ENCODE measurements around the gene CTR9. TPM values are rescaled to one million over a fixed set of nuclear protein-coding genes. Genes with fewer than 3 reads are reported as not detected.
A peak's percentile ranks its signal among the peaks of the same experiment; 100 is the strongest.

The CTR9 gene
- total RNA-seq, 1 donor from 2014 or later, result 39.8 TPM

DNA sequence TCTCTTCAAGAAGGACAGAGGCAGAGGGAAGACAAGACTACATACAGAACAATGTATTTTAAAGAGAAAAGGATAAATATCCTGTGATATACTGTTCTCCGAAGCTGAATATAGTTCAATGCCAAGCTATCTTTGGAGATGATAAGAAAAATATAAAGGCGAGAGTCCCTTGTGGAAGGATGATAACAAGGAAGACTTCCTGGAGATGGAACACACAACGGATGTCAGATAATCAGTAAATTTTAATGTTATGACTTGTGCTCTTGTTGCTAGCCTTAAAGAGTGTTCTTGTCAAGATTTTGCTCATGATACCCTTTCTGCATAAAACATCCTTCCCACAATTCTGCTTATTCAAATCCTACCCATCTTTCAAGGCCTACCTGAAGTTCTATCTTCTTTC is 6.8 kb upstream of the CTR9 start:
- Mint-ChIP-seq H3K27me3 (ENCODE audit: low read depth) (no peaks in the 10 kb centered on the region), H3K4me3 (no peak overlapping the region), H3K4me1 (no peaks in the 10 kb centered on the region), H3K9me3 (no peaks in the 10 kb centered on the region), H3K36me3 (ENCODE audit: low read depth) (no peaks in the 10 kb centered on the region), H3K27ac (ENCODE audit: unreplicated experiment) (no peak overlapping the region)
- TF ChIP-seq, protein P1, sequence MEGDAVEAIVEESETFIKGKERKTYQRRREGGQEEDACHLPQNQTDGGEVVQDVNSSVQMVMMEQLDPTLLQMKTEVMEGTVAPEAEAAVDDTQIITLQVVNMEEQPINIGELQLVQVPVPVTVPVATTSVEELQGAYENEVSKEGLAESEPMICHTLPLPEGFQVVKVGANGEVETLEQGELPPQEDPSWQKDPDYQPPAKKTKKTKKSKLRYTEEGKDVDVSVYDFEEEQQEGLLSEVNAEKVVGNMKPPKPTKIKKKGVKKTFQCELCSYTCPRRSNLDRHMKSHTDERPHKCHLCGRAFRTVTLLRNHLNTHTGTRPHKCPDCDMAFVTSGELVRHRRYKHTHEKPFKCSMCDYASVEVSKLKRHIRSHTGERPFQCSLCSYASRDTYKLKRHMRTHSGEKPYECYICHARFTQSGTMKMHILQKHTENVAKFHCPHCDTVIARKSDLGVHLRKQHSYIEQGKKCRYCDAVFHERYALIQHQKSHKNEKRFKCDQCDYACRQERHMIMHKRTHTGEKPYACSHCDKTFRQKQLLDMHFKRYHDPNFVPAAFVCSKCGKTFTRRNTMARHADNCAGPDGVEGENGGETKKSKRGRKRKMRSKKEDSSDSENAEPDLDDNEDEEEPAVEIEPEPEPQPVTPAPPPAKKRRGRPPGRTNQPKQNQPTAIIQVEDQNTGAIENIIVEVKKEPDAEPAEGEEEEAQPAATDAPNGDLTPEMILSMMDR (conservative IDR thresholded peaks at IDR 0.05), result no peak
- DNase-seq (ENCODE audit: low read depth, low spot score), result no peak

DNA sequence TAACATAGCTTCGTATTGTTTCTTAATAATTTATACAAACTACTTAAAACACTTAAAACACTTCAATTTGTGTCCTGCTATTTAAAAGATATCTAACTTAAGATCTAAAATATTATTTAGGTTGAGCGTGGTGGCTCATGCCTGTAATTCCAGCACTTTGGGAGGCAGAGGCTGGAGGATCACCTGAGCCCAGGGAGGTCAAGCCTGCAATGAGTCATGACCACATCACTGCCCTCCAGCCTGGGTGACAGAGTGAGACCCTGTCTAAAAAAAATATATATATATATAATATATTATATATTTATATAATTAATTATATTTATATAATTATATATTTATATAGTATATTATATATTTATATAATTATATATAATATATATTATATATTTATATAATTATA is 4.2 kb upstream of the CTR9 start:
- H3K9me3 Mint-ChIP-seq, result no peaks in the 10 kb centered on the region
- H3K27ac Mint-ChIP-seq (ENCODE audit: unreplicated experiment), result no peak overlapping the region
- TF ChIP-seq, protein P1 (conservative IDR thresholded peaks at IDR 0.05), result no peak
- no peaks in the 10 kb centered on the region for H3K36me3 Mint-ChIP-seq (ENCODE audit: low read depth)
- H3K4me1 Mint-ChIP-seq, result peaks cover 8% of the 10 kb centered on the region
- H3K4me3 Mint-ChIP-seq, result no peak overlapping the region
- no peak for DNase-seq (ENCODE audit: low read depth, low spot score)
- no peaks in the 10 kb centered on the region for H3K27me3 Mint-ChIP-seq (ENCODE audit: low read depth)

DNA sequence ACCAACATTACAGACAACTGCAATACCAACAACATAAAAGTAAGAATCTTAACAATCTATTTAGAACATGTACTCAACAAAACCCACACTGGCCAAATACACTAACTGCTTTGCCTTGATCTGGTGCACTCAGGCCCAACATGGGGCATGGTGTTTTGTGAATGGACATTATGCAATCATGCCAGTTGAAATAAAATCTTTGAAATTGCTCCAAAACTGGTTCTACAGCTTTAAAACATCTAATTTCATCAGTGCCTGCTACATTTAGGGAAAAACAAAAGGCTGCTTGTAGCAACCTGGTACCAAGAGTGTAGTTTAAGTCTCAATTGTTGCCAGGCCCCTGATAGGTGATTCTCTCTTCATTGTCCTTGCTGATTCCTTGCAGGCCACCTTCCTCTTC is 3.3 kb upstream of the CTR9 start:
- no peaks in the 10 kb centered on the region for H3K27me3 Mint-ChIP-seq (ENCODE audit: low read depth)
- H3K9me3 Mint-ChIP-seq, result no peaks in the 10 kb centered on the region
- H3K36me3 Mint-ChIP-seq (ENCODE audit: low read depth), result no peaks in the 10 kb centered on the region
- H3K4me1 Mint-ChIP-seq, result peaks cover 13% of the 10 kb centered on the region
- TF ChIP-seq, protein P1 (conservative IDR thresholded peaks at IDR 0.05), result no peak
- no peak overlapping the region for H3K27ac Mint-ChIP-seq (ENCODE audit: unreplicated experiment)
- no peak overlapping the region for H3K4me3 Mint-ChIP-seq
- DNase-seq (ENCODE audit: low read depth, low spot score), result no peak

DNA sequence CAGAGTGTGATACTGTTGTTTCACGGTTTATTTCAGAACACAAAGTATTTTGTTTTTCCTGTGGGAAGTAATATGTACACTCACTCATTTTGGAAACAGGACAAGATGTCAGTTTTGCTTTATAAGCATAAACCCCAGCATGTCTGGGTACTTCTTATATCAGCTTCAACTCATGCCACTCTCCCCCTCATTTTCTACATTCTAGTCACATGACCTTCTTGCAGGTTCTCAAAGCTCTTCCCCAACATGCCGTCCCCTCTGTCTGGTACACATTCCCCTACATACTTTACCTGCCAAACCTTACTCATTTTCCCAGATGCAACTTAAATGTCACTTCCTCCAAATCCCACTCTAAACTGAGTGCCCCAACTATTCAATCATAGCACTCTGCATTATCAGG is 1.6 kb upstream of the CTR9 start:
- DNase-seq (ENCODE audit: low read depth, low spot score), result no peak
- peaks cover 13% of the 10 kb centered on the region for H3K4me1 Mint-ChIP-seq
- H3K4me3 Mint-ChIP-seq, result peak overlapping the region; percentile 33
- H3K9me3 Mint-ChIP-seq, result no peaks in the 10 kb centered on the region
- TF ChIP-seq, protein P1 (conservative IDR thresholded peaks at IDR 0.05), result no peak
- no peaks in the 10 kb centered on the region for H3K36me3 Mint-ChIP-seq (ENCODE audit: low read depth)
- no peak overlapping the region for H3K27ac Mint-ChIP-seq (ENCODE audit: unreplicated experiment)
- no peaks in the 10 kb centered on the region for H3K27me3 Mint-ChIP-seq (ENCODE audit: low read depth)

DNA sequence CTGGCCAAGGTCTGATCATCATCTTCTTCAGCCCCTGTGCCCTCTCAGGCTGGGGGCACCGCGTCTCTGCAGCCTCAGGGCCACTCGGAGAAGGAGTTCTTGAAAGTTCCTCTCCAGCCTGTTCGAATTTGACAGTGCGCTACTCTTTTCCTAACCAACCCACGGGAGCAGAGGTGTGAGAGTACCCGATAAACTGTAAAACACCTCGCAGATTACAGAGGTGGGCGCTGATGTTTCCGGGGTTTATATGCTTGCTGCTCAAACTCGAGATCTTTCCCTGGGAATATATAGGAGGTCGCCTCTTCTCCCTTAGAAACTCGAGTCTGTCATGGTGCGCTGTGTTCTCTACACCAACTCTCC is 515 bp downstream of the CTR9 start:
- no peak for DNase-seq (ENCODE audit: low read depth, low spot score)
- H3K9me3 Mint-ChIP-seq, result no peaks in the 10 kb centered on the region
- H3K4me3 Mint-ChIP-seq, result peak overlapping the region; percentile 99
- H3K27me3 Mint-ChIP-seq (ENCODE audit: low read depth), result no peaks in the 10 kb centered on the region
- no peaks in the 10 kb centered on the region for H3K36me3 Mint-ChIP-seq (ENCODE audit: low read depth)
- TF ChIP-seq, protein P1 (conservative IDR thresholded peaks at IDR 0.05), result no peak
- H3K4me1 Mint-ChIP-seq, result peaks cover 13% of the 10 kb centered on the region
- H3K27ac Mint-ChIP-seq (ENCODE audit: unreplicated experiment), result peak overlapping the region; percentile 89

DNA sequence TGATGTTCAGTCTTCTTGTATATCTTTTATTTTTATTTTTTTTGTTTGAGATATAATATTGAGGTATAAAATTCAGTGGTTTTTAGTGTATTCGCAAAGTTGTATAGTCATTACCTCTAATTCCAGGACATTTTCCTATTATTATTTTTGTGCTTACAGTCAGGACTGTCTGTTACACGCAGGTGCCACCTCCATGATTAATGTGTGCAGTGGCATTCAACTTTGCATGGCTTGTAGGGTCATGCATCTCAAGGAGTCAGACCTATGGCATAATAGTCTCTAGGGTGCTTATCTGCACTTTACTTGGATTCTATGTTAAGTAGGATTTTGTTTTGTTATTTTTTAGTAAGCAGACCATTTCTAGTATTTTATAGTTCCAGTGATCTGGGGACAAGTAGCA is 1.0 kb downstream of the CTR9 start:
- no peaks in the 10 kb centered on the region for H3K27me3 Mint-ChIP-seq (ENCODE audit: low read depth)
- TF ChIP-seq, protein P1 (conservative IDR thresholded peaks at IDR 0.05), result no peak
- peaks cover 13% of the 10 kb centered on the region for H3K4me1 Mint-ChIP-seq
- DNase-seq (ENCODE audit: low read depth, low spot score), result no peak
- no peak overlapping the region for H3K27ac Mint-ChIP-seq (ENCODE audit: unreplicated experiment)
- H3K4me3 Mint-ChIP-seq, result peak overlapping the region; percentile 99
- no peaks in the 10 kb centered on the region for H3K36me3 Mint-ChIP-seq (ENCODE audit: low read depth)
- H3K9me3 Mint-ChIP-seq, result no peaks in the 10 kb centered on the region

All from neural crest cell (in vitro differentiated cells).